Measurements from ENCODE around the gene OCLN.
"Not testable (repeated sequence)": the region's sequence is repeated elsewhere in the genome, so short reads cannot be mapped to it uniquely, and the experiment has no call there.

GRCh38 chr5:69466375-69466774, 26.2 kb upstream of the OCLN start:
- not testable (repeated sequence) for TF ChIP-seq CTCF, POLR2AphosphoS5 (IDR thresholded peaks at IDR 0.05)

Measured in gastroesophageal sphincter (tissue), 3 donors.